Activated naive CD8-positive, alpha-beta T cell (primary cell): Measurements from ENCODE around the gene RTN4R.

Experiments
- H3K27ac Mint-ChIP-seq: one replicate; pipeline ENCODE4 v1.8.0; 2021; ENCODE audit warnings: mixed read lengths
- H3K27me3 Mint-ChIP-seq: one replicate; pipeline ENCODE4 v1.8.0; 2021; ENCODE audit warnings: mixed read lengths
- H3K36me3 Mint-ChIP-seq: one replicate; pipeline ENCODE4 v1.8.0; 2021; ENCODE audit warnings: mixed read lengths
- H3K4me1 Mint-ChIP-seq: one replicate; pipeline ENCODE4 v1.8.0; 2021; ENCODE audit warnings: low read depth, mixed read lengths
- H3K4me3 Mint-ChIP-seq: one replicate; pipeline ENCODE4 v1.8.0; 2021; ENCODE audit warnings: mild to moderate bottlenecking, mixed read lengths
- H3K9me3 Mint-ChIP-seq: one replicate; pipeline ENCODE4 v1.8.0; 2021; ENCODE audit warnings: low read depth, mixed read lengths

The RTN4R gene

DNA sequence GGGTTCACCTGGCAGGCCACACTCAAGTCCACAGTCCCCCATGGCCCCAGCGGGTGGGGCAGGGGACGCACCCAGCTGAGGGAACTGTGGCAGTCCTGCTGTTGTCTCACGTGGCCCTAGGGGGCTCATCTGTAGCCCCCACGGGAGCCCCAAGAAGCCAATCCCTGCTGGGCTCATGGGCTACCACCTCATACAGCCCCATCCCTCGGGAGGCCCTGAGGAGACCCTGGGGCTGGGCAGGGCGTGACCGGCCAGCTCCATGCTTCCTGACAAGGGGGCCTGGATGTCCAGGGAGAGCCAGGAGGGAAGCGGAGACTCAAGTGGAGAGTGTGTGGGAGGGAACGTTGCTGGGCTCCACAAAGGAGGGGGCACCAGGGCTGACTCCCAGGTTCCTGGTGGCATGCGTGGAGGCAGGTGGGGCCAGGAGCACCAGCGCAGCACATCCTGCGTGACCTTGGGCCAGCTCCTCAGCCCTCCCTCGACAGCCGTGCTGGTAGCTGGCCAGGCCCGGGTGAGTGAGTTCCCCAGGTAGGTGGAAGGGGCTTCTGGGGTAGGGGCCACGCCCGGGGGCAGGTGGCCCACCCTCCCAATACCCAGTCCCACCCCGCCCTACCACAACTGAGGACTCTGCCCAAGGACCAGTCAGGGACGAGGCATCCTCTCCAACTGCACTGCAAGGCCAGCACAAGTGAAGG lies 7.9 kb downstream of the RTN4R start:
- Mint-ChIP-seq H3K27ac (no peak overlapping the region), H3K36me3 (no peaks in the 10 kb centered on the region), H3K27me3 (no peaks in the 10 kb centered on the region), H3K4me3 (no peak overlapping the region), H3K9me3 (no peaks in the 10 kb centered on the region), H3K4me1 (no peaks in the 10 kb centered on the region)

DNA sequence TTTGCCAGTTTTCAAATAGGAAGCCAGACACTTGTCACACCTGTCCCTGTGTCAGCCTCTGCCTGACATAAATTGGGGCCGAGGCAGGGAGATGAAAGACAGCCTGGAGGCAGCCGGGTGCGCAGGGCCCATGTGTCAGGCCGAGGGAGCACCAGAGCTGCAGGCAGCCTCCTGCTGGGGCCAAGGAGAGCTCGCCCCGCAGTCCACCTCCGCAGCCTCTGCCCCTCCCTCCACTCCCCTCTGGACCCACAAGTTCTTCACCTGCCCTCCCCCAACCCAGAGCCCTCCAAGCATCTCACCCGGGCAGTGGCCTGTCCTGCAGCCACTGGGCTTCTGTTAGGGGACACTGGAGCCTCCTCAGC lies 8.8 kb downstream of the RTN4R start:
- no peaks in the 10 kb centered on the region for H3K27me3 Mint-ChIP-seq
- H3K9me3 Mint-ChIP-seq, result no peaks in the 10 kb centered on the region
- peaks cover 6% of the 10 kb centered on the region for H3K4me1 Mint-ChIP-seq
- no peak overlapping the region for H3K4me3 Mint-ChIP-seq
- H3K36me3 Mint-ChIP-seq, result no peaks in the 10 kb centered on the region
- no peak overlapping the region for H3K27ac Mint-ChIP-seq

DNA sequence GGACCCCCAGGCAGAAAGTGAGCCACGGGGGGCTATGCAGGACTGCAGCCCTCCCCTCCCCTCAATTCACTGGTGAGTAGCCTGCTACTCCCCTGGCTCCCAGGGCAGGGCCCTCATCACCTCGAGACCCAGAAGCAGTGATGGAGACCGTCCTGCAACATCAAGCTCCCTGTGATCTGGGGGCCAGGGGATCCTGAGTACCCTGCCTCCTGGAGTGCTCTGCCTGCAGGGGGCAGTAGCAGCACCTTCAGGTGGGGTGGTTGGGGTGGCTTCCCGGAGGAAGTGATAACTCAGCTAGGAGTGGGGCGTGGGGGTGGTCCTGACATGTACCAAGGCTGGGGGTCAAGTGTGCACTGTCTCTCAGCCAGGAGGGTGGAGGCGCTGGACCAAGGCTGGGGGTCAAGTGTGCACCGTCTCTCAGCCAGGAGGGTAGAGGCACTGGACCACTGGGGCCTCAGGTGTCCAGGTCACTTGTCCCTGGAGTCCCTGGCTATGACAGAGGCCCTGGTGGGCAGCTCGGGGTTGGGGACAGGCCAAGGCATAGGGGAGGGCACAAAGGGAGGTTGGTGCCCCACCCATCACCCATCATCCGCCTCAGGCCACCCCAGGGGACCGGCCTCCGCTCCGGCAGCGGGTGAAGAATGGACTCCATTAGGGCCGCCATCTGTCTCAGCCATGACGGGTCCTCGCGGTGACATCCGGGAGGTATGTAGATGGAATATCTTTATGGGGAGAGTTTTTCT lies 9.4 kb downstream of the RTN4R start:
- no peak overlapping the region for H3K4me3 Mint-ChIP-seq
- H3K27ac Mint-ChIP-seq, result no peak overlapping the region

DNA sequence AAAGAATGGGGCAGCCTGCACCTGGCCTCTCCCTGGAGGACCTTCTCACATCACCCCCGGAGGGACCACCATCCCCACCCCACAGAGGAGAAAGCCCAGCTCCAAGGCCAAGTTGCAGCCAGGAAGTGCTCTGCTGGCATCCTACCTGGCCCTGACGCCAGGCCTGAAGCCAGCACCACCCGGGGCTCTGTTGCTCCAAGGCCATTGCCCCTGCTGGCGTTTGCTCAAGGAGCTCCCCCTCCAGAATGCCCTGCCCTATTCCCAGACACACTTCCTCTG lies 10.2 kb downstream of the RTN4R start:
- no peaks in the 10 kb centered on the region for H3K36me3 Mint-ChIP-seq
- H3K27ac Mint-ChIP-seq, result no peak overlapping the region
- H3K4me1 Mint-ChIP-seq, result peaks cover 8% of the 10 kb centered on the region
- H3K27me3 Mint-ChIP-seq, result no peaks in the 10 kb centered on the region
- no peaks in the 10 kb centered on the region for H3K9me3 Mint-ChIP-seq
- H3K4me3 Mint-ChIP-seq, result no peak overlapping the region

More for the DNA sequence above, 9.4 kb downstream of the RTN4R start:
- Mint-ChIP-seq H3K27me3 (no peaks in the 10 kb centered on the region), H3K9me3 (no peaks in the 10 kb centered on the region), H3K36me3 (no peaks in the 10 kb centered on the region), H3K4me1 (peaks cover 8% of the 10 kb centered on the region)

DNA sequence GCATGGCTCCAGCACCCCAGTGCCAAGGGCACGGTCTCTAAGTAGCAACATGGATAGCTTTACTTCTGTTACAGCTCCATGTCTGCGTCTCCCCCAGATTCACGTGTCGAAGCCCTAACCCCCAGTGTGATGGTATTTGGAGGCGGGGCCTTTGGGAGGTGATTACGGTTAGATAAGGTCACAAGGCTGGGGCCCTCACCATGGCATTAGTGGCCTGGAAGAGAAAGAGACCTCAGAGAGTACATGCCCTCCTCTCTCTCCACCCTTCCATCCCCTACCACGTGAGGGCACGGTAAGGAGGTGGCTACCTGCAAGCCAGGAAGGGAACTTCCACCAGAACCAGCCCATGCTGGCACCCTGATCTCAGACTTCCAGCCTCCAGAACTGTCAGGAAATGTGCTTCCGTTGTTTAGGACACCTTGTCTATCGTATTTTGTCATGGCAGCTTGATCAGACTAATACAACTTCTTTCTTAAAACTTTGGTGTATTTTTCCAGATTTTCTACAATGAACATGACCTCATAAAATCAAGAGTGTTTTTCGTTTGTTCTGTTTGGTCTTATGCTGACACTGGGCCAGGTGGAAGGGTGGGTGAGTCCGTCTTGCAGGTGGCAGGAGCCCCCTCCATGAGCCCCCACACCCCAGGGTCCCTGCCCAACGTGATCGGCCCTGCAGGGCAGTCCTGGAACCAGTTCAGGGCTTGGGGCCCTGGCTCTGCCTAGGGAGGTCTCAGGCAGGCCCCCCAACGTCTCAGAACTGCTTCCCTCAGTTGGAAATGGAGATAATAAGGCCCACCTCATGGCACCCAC lies 10.7 kb downstream of the RTN4R start:
- peaks cover 8% of the 10 kb centered on the region for H3K4me1 Mint-ChIP-seq
- no peaks in the 10 kb centered on the region for H3K9me3 Mint-ChIP-seq
- no peak overlapping the region for H3K27ac Mint-ChIP-seq
- H3K27me3 Mint-ChIP-seq, result no peaks in the 10 kb centered on the region
- no peak overlapping the region for H3K4me3 Mint-ChIP-seq
- H3K36me3 Mint-ChIP-seq, result no peaks in the 10 kb centered on the region

DNA sequence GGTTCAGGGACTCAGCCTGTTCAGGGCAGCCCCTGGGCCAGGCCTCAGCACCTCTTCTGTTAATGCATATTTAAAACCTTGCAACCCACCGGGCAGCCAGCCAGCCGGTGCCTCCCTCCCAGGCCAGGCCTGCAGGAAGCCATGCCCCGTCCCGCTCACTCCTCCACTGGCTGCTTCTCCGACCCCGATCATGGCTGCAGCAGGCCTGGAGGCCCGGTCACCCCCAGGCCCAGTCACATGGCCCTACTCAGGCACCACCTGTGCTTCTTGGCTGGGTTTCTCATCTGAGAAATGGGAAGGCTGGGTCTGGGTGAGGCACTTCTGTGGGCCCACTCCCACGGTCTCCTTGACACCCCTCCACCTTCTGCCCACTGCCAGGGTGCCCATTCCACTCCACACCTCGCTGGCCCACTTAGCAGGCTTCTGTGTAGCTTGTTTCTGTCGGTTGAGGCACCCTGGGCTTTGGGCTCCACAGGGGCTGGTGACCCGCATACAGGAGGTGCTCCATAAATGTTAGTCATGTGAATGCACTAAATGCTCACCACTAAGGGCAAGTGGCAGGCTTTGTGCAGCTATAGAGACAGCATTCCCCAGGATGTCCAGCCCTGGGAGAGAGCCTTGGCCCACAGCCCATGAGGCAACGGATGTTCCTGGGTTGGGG lies 11.4 kb downstream of the RTN4R start:
- Mint-ChIP-seq H3K9me3 (no peaks in the 10 kb centered on the region), H3K27ac (no peak overlapping the region), H3K4me1 (peaks cover 8% of the 10 kb centered on the region), H3K27me3 (no peaks in the 10 kb centered on the region), H3K36me3 (no peaks in the 10 kb centered on the region), H3K4me3 (no peak overlapping the region)

DNA sequence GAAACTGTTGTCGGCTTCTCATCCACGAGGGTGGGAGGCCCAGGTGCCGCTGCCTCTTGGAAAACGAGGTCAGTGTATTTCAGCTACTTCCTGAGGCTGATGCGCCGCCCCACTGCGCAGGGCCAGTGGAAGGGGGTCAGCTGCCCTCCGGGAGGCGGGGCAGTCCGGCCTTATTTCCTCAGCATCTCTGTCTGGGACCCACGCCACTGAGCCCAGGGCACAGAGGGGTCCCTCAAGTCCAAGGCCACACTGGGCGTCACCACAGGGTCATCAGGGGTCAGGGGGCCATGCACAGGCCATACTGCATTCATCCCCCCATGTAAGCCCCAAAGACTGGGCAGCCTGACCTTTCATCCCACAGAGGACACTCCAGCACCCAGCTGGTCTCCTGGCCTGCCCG lies 12.1 kb downstream of the RTN4R start:
- H3K27ac Mint-ChIP-seq, result no peak overlapping the region
- no peak overlapping the region for H3K4me3 Mint-ChIP-seq
- H3K4me1 Mint-ChIP-seq, result peaks cover 8% of the 10 kb centered on the region
- H3K27me3 Mint-ChIP-seq, result no peaks in the 10 kb centered on the region
- H3K9me3 Mint-ChIP-seq, result no peaks in the 10 kb centered on the region
- H3K36me3 Mint-ChIP-seq, result no peaks in the 10 kb centered on the region

DNA sequence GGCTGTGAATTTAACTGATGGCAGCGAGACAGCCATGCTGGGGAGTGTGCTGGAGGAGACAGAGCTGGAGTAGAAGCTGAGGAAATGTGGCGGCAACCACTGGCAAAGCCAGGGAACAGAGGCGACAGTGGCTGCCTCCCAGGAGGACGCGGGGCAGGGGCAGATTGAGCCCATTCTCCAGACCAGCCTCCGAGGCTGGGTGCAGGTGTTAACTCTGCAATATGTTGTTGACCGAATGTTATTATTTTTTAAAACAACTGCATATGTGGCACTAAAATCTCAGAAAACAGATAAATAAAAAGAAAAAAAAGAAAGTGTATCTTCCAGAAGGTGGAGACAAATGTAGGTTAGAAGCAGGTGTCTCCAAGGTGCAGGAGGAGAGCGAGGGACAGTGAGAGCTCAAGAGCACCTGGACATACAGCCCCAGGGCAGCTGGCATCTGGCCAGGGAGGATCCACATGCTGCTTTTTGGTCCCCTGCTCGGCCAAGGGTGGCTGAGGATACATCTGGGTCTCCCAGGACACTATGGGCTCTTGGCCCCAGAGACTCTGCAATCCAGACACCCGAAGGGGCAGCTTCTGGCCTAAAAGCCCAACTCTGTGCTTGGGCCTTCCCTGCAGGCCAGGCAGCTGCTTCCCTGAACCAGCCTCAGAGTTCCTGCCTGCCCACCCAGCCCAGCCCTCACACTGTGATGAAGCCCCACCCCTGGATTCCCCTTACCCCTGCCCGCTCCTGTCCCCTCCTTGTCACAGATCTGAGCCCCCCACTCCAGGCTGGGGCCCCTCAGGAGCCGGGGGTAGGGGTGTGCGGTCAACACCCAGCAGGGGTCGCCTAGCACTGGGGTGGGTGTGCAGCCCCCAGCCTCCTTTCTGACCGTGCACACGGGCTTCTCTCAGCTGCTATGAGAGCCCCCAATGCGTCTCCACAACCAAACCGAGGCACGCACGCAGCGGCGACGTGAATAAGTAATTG lies 12.9 kb downstream of the RTN4R start:
- peak overlapping the region; percentile 36 for H3K27ac Mint-ChIP-seq
- H3K4me3 Mint-ChIP-seq, result no peak overlapping the region
- peaks cover 8% of the 10 kb centered on the region for H3K4me1 Mint-ChIP-seq
- H3K9me3 Mint-ChIP-seq, result no peaks in the 10 kb centered on the region
- no peaks in the 10 kb centered on the region for H3K27me3 Mint-ChIP-seq
- H3K36me3 Mint-ChIP-seq, result no peaks in the 10 kb centered on the region

DNA sequence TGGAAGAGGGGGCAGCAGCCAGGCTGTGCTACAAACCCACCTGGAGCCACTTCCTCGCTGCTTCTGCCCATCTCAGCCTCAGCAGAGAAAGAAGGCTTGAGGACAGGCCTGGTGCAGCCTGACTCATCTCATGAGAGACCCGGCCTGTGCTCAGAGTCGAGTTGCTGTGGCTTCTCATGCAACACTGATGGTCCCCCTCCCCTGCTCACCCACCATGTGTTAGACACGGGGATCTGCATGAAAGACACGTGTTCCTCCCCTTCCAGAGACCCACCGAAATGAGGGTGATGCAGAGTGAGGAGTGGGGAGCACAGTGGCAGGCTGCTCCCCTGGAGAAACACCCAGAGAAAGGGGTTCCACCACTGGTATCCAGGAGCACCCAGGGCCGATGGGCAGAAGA lies 15.0 kb downstream of the RTN4R start:
- H3K36me3 Mint-ChIP-seq, result no peaks in the 10 kb centered on the region
- peaks cover 8% of the 10 kb centered on the region for H3K4me1 Mint-ChIP-seq
- H3K4me3 Mint-ChIP-seq, result no peak overlapping the region
- H3K27ac Mint-ChIP-seq, result no peak overlapping the region
- H3K9me3 Mint-ChIP-seq, result no peaks in the 10 kb centered on the region
- H3K27me3 Mint-ChIP-seq, result no peaks in the 10 kb centered on the region

DNA sequence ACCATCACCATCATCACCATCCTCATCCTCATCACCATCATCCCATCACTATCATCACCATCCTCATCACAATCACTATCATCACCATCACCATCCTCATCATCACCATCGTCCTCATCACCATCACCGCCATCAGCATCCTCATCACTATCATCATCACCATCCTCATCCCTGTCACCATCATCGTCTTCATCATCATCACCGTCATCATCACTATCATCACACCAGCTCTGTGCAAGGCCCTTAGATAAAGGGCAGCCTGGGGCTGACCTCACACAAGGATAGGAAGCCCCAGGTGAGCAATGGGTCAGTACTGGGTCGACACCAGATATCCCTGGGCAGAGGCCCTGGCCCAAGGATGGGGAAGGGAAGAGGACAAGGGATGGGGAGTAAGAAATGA lies 16.1 kb downstream of the RTN4R start:
- Mint-ChIP-seq H3K27ac (no peak overlapping the region), H3K9me3 (no peaks in the 10 kb centered on the region), H3K4me1 (peaks cover 8% of the 10 kb centered on the region), H3K4me3 (no peak overlapping the region), H3K36me3 (no peaks in the 10 kb centered on the region), H3K27me3 (no peaks in the 10 kb centered on the region)

DNA sequence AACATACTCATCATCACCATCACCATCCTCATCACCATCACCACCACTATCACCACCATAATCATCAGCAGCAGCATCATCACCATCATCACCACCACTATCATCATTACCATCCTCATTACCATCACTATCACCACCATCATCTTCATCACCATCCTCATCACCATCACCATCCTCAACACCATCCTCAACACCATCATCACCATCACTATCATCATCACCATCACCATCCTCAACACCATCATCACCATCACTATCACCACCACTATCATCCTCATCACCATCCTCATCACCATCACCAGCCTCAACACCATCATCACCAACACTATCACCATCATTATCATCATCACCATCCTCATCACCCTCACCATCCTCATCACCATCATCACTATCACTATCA lies 16.6 kb downstream of the RTN4R start:
- Mint-ChIP-seq H3K36me3 (no peaks in the 10 kb centered on the region), H3K9me3 (no peaks in the 10 kb centered on the region), H3K4me1 (peaks cover 8% of the 10 kb centered on the region), H3K4me3 (no peak overlapping the region), H3K27me3 (no peaks in the 10 kb centered on the region), H3K27ac (no peak overlapping the region)

DNA sequence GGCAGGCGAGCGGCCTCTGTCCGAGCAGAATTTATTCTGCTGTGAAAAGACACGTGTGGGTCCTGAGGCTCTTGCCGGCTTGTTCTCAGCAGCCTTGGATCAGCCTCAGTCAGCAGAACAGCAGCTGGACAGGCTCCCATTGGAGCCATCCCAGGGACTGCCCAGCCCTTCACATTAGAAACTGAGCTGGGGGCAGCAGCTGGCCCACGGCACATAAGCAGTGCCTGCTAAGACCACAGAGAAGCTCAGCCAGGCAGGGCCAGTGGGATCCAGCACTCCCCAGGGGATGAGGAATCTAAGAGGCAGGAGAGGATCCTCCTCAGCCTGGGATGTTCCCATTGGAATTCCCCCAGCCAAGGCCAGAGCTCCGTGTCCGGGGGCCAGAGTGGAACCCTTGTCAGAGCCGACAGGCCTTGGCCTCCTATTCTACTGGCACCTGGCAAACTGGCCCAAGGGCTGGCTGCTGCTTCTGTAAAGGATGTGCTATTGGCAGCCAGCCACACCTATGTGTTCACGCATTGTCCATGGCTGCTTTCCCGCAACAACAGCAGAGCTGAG lies 18.2 kb downstream of the RTN4R start:
- no peaks in the 10 kb centered on the region for H3K36me3 Mint-ChIP-seq
- no peak overlapping the region for H3K27ac Mint-ChIP-seq
- no peaks in the 10 kb centered on the region for H3K27me3 Mint-ChIP-seq
- H3K4me3 Mint-ChIP-seq, result no peak overlapping the region
- peaks cover 18% of the 10 kb centered on the region for H3K4me1 Mint-ChIP-seq
- H3K9me3 Mint-ChIP-seq, result no peaks in the 10 kb centered on the region

DNA sequence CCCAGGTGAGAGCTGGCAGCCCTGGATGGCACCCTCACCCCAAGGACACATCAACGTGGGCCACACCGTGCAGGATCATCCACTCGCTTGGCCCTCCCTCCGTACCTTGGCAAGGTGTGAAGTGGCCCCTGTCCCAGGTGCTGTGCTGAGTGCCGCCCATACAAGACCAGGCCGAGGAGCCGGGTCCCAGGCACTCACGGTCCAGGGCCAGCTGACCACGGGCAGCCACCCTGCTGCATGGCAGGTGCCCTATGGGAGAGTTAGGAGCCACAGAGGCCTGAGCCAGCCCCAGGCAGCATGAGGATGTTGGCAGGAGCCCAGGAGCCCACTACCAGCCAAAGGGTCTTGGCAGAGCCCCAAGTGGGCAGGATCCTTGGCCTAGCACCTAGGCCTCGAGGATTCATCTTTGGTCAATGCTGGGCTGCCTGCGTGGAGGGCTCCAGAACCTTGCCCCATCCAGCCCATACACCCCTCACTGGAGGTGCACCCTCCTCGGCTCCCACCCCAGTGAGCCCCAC lies 19.6 kb downstream of the RTN4R start:
- no peaks in the 10 kb centered on the region for H3K9me3 Mint-ChIP-seq

More for the DNA sequence above, 19.6 kb downstream of the RTN4R start:
- Mint-ChIP-seq H3K36me3 (no peaks in the 10 kb centered on the region), H3K27ac (no peak overlapping the region), H3K4me3 (no peak overlapping the region), H3K27me3 (no peaks in the 10 kb centered on the region), H3K4me1 (peaks cover 23% of the 10 kb centered on the region)
